Naive thymus-derived CD4-positive, alpha-beta T cell (primary cell): Measurements from ENCODE around the gene SLC7A6. TPM values are rescaled to one million over a fixed set of nuclear protein-coding genes. Genes with fewer than 3 reads are reported as not detected.

Experiments used
- ATAC-seq: fragments of 150-1000 bp; cut with Tn5 transposase; 2 replicates; pipeline ENCODE4 v1.10.0; 2021; ENCODE audit warnings: mild to moderate bottlenecking, moderate library complexity
- CTCF ChIA-PET: fragments of 350-600 bp; sonication (Branson Sonifier 250); formaldehyde crosslinking; loops from one replicate; lab custom pipeline; 2021; ENCODE audit warnings: antibody characterized with exemption; lab: Charles Lee
- POLR2A ChIA-PET: fragments of 350-600 bp; sonication (Branson Sonifier 250); formaldehyde crosslinking; loops from one replicate; lab custom pipeline; 2021; ENCODE audit warnings: antibody characterized with exemption, inconsistent platforms; lab: Charles Lee
- DNase-seq, 9 donors: peaks; one replicate each; pipeline versions ENCODE4 v3.0.0 to v3.0.0-alpha.2; 2020 to 2022; ENCODE audit warnings: mixed read lengths in 1 of 9
- H3K27ac ChIP-seq: one replicate; pipeline ENCODE4 v1.7.0; 2013; ENCODE audit warnings: mild to moderate bottlenecking, low read depth, low read length, moderate library complexity
- H3K27me3 ChIP-seq, 2 donors: one replicate each; pipeline ENCODE4 v1.7.0; 2013; ENCODE audit warnings: low read length in 2 of 2, mild to moderate bottlenecking in 2 of 2, moderate library complexity in 2 of 2; ENCODE audit not compliant: control insufficient read depth in 2 of 2, insufficient read depth in 2 of 2
- H3K36me3 ChIP-seq, 3 experiments: 1 replicate in 2 of 3; 2 replicates in 1 of 3; pipeline ENCODE4 v1.7.0; 2013; ENCODE audit warnings: low read length in 3 of 3, mild to moderate bottlenecking in 3 of 3, moderate library complexity in 1 of 3; ENCODE audit not compliant: insufficient read depth in 3 of 3, control insufficient read depth in 2 of 3
- H3K4me1 ChIP-seq, 2 donors: one replicate each; pipeline ENCODE4 v1.7.0; 2013; ENCODE audit warnings: low read length in 2 of 2, mild to moderate bottlenecking in 2 of 2, moderate library complexity in 1 of 2; ENCODE audit not compliant: control insufficient read depth in 2 of 2, insufficient read depth in 2 of 2
- H3K4me3 ChIP-seq: 2 replicates; pipeline ENCODE4 v1.7.0; 2013; ENCODE audit warnings: mild to moderate bottlenecking, low read length
- H3K9me3 ChIP-seq, 3 experiments: 1 replicate in 2 of 3; 2 replicates in 1 of 3; pipeline ENCODE4 v1.7.0; 2013; ENCODE audit warnings: low read length in 3 of 3; ENCODE audit not compliant: control insufficient read depth in 2 of 3
- H3K27ac Mint-ChIP-seq, 9 donors: one replicate each; pipeline ENCODE4 v1.8.0; 2020 to 2022; ENCODE audit warnings: mixed read lengths in 9 of 9, mild to moderate bottlenecking in 8 of 9, moderate library complexity in 5 of 9, inconsistent platforms in 2 of 9
- H3K27me3 Mint-ChIP-seq, 5 donors: one replicate each; pipeline ENCODE4 v1.8.0; 2021 to 2022; ENCODE audit warnings: mixed read lengths in 5 of 5, mild to moderate bottlenecking in 1 of 5
- H3K36me3 Mint-ChIP-seq, 5 donors: one replicate each; pipeline ENCODE4 v1.8.0; 2020 to 2022; ENCODE audit warnings: mixed read lengths in 5 of 5, mild to moderate bottlenecking in 3 of 5, inconsistent platforms in 1 of 5
- H3K4me1 Mint-ChIP-seq, 7 donors: one replicate each; pipeline ENCODE4 v1.8.0; 2020 to 2022; ENCODE audit warnings: mixed read lengths in 7 of 7, mild to moderate bottlenecking in 3 of 7, inconsistent platforms in 1 of 7
- H3K4me3 Mint-ChIP-seq, 10 donors: one replicate each; pipeline ENCODE4 v1.8.0; 2020 to 2022; ENCODE audit warnings: mild to moderate bottlenecking in 10 of 10, mixed read lengths in 10 of 10, moderate library complexity in 6 of 10, inconsistent platforms in 2 of 10
- H3K9me3 Mint-ChIP-seq, 11 donors: one replicate each; pipeline ENCODE4 v1.8.0; 2020 to 2022; ENCODE audit warnings: mixed read lengths in 11 of 11, mild to moderate bottlenecking in 4 of 11, inconsistent platforms in 1 of 11, moderate library complexity in 1 of 11
- intact Hi-C, 2 donors: fragments of 100-400 bp; cut with micrococcal nuclease; formaldehyde crosslinking; loops; one replicate each; pipeline ENCODE4 v1.15.1; 2023
- microRNA-seq: library from miRNA; unstranded; fragments of <30 nt; microRNA quantifications from one replicate; pipeline ENCODE4 v1.2.0, GENCODE V29; 2022; ENCODE audit warnings: borderline microRNAs expressed
- polyA plus RNA-seq, 2 donors: library from polyadenylated mRNA; unstranded; fragments of 300-500 nt; fragmentation: Illumina TruSeq; gene quantifications; one replicate each; pipeline ENCODE4 v1.2.3, GENCODE V29; 2021
- total RNA-seq, 6 experiments: library from RNA in 5 of 6; stranded (reverse) in 5 of 6; gene quantifications; 1 replicate in 5 of 6; 2 replicates in 1 of 6; pipeline ENCODE4 v1.2.3 and lab custom pipeline; 2021 to 2026

Gene SLC7A6
- total and polyA plus RNA-seq, 7 experiments from 2014 or later, result 29.3 to 248 (median 163) TPM

DNA sequence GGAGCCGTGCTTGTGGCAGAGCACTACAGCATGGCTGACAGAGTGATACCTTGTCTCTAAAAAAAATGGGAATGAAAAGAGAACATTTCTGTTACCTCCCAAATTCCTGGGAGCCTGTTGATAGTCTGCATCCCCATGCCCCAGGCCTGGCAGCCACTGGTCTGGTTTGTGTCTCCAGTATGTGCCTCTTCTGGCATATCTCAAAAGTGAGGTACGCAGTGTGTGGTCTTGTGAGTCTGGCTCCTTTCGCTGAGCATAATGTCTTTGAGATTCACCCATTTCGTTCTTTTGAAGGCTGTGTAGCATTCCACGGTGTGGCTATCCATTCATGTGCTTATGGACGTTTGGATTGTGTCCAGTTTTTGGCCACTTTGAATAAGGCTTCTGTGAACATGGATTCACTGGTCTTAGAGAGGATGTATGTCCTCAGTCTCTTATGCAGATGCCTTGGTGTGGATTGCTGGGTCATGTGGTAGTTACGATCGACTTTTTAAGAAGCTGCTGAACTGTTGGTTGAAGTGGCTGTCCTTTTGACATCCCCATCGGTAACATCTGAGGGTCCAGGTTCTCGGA lies 85.6 kb downstream of the SLC7A6 start:
- Mint-ChIP-seq H3K4me3 (no peak overlapping the region), H3K27me3 (no peaks in the 10 kb centered on the region), H3K36me3 (peaks cover 18 to 67% (median 41%) of the 10 kb centered on the region in 5 donors), H3K9me3 (peaks cover 0 to under 1% (median 0%) of the 10 kb centered on the region in 11 donors), H3K27ac (no peak overlapping the region), H3K4me1 (peaks cover 6 to 28% (median 14%) of the 10 kb centered on the region in 7 donors)
- peaks cover 4 to 98% (median 27%) of the 10 kb centered on the region in 3 experiments for H3K36me3 ChIP-seq
- intact Hi-C loops, result no loop called here
- peaks cover 0 to 10% of the 10 kb centered on the region in 2 donors for H3K4me1 ChIP-seq
- no peak overlapping the region for H3K27ac ChIP-seq
- ChIA-PET CTCF (no interaction called here), POLR2A (no interaction called here)
- no peaks in the 10 kb centered on the region for H3K9me3 ChIP-seq
- no peak overlapping the region for H3K4me3 ChIP-seq
- DNase-seq (no peak), ATAC-seq (no peak)
- H3K27me3 ChIP-seq, result no peaks in the 10 kb centered on the region

DNA sequence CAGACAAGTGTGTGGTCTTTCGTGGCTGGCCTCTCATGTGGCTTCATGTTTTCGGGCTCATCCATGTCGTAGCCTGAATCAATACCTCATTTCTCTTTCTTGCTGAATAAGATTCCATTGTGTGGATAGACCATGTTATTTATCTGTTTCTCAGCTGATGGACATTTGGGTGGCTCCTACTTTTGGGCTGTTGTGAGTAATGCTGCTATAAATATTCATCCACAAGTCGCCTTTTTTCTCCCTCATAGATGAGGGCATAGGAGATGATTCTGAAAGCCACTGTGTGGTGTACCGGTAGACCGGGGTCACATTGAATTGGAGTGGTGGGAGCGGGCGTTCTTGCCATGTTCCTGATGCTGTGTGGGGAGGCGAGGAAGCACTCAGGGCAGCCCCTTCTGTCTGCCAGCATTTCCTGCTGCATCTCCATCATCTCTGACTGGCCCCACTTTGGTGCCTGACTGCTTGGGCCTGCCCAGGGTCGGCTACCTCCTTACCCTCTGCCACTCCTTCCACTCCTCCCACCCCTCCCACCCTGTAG lies 86.6 kb downstream of the SLC7A6 start:
- DNase-seq (no peak), ATAC-seq (no peak)
- ChIA-PET CTCF (no interaction called here), POLR2A (no interaction called here)
- Histone ChIP-seq H3K36me3 (peaks cover 4 to 91% (median 27%) of the 10 kb centered on the region in 3 experiments), H3K4me3 (no peak overlapping the region), H3K4me1 (peaks cover 4 to 12% of the 10 kb centered on the region in 2 donors), H3K9me3 (no peaks in the 10 kb centered on the region), H3K27ac (no peak overlapping the region), H3K27me3 (no peaks in the 10 kb centered on the region)
- intact Hi-C loops, result no loop called here
- Mint-ChIP-seq H3K36me3 (peaks cover 16 to 68% (median 39%) of the 10 kb centered on the region in 5 donors), H3K27ac (no peak overlapping the region), H3K4me3 (no peak overlapping the region), H3K27me3 (no peaks in the 10 kb centered on the region), H3K4me1 (peaks cover 14 to 35% (median 21%) of the 10 kb centered on the region in 7 donors), H3K9me3 (no peaks in the 10 kb centered on the region)

Small RNAs within 50 kb of the gene (microRNA-seq; reads per million reads assigned to microRNA genes)
- not detected for gene MIR6773

Other genes with a start within 250 kb of the SLC7A6 start
- not detected for gene DPEP2NB, start 248.6 kb upstream of the SLC7A6 start, total RNA-seq
- not detected for gene DPEP2NB, start 248.6 kb upstream of the SLC7A6 start, polyA plus RNA-seq
- 10 to 100 TPM; 15.5 to 19.9 (median 19.1) TPM for gene DDX28, start 241.3 kb upstream of the SLC7A6 start, total RNA-seq
- gene DDX28, start 241.3 kb upstream of the SLC7A6 start, polyA plus RNA-seq, result 10 to 100 TPM; 52.1 to 67.7 TPM
- gene DUS2, start 241.2 kb upstream of the SLC7A6 start, total RNA-seq, result 10 to 100 TPM; 13.6 to 25.9 (median 18.3) TPM
- 10 to 100 TPM in 1 of 2 donors, 1 to 10 TPM in 1; 8.7 to 13.7 TPM for gene DUS2, start 241.2 kb upstream of the SLC7A6 start, polyA plus RNA-seq
- gene NFATC3, start 179.2 kb upstream of the SLC7A6 start, total RNA-seq, result 100 to 1,000 TPM; 120 to 151 (median 147) TPM
- 100 to 1,000 TPM in 1 of 2 donors, 10 to 100 TPM in 1; 75.8 to 109 TPM for gene NFATC3, start 179.2 kb upstream of the SLC7A6 start, polyA plus RNA-seq
- not detected for gene ESRP2, start 28.4 kb upstream of the SLC7A6 start, total RNA-seq
- gene ESRP2, start 28.4 kb upstream of the SLC7A6 start, polyA plus RNA-seq, result under 1 TPM; 0.11 to 0.29 TPM
- 10 to 100 TPM in 2 of 5 experiments, 1 to 10 TPM in 3; 8.5 to 16.8 (median 9.9) TPM for gene PLA2G15, start 19.2 kb upstream of the SLC7A6 start, total RNA-seq
- gene PLA2G15, start 19.2 kb upstream of the SLC7A6 start, polyA plus RNA-seq, result 10 to 100 TPM in 1 of 2 donors, 1 to 10 TPM in 1; 6.8 to 15.6 TPM
- gene SLC7A6OS, start 46.4 kb downstream of the SLC7A6 start, total RNA-seq, result 10 to 100 TPM; 31.4 to 50.3 (median 34.8) TPM
- gene SLC7A6OS, start 46.4 kb downstream of the SLC7A6 start, polyA plus RNA-seq, result 10 to 100 TPM; 22.1 to 35.6 TPM
- 10 to 100 TPM; 60.8 to 95.1 (median 89.4) TPM for gene PRMT7, start 46.5 kb downstream of the SLC7A6 start, total RNA-seq
- 10 to 100 TPM; 42.5 to 47.6 TPM for gene PRMT7, start 46.5 kb downstream of the SLC7A6 start, polyA plus RNA-seq
- gene SMPD3, start 184.0 kb downstream of the SLC7A6 start, total RNA-seq, result 1 to 10 TPM in 3 of 5 experiments, under 1 TPM in 2; 0.57 to 6.1 (median 1.8) TPM
- 1 to 10 TPM in 1 of 2 donors, under 1 TPM in 1; 0.32 to 1.8 TPM for gene SMPD3, start 184.0 kb downstream of the SLC7A6 start, polyA plus RNA-seq